SK-N-SH (cell line): Measurements from ENCODE around the gene CACNA2D1.

Experiments used
- CTCF ChIP-seq: fragments of 200-600 bp; sonication (generic); IDR thresholded peaks from 2 replicates; pipeline ENCODE4 v1.6.1; 2017; ENCODE audit warnings: antibody characterized with exemption, mild to moderate bottlenecking, moderate library complexity
- EP300 ChIP-seq, 2 experiments: IDR thresholded peaks; 2 replicates each; pipeline versions ENCODE4 v1.4.0 to v1.6.1; 2012; ENCODE audit warnings: borderline replicate concordance in 1 of 2, low read depth in 1 of 2, low read length in 1 of 2
- EZH2phosphoT487 ChIP-seq: fragments of 200-600 bp; sonication (generic); IDR thresholded peaks from 2 replicates; pipeline ENCODE4 v1.6.1; 2017; ENCODE audit warnings: low read depth, mixed run types, mild to moderate bottlenecking, antibody characterized with exemption, moderate library complexity, borderline replicate concordance
- JUND ChIP-seq: IDR thresholded peaks from 2 replicates; pipeline ENCODE4 v1.4.0; 2012
- MXI1 ChIP-seq: IDR thresholded peaks from 2 replicates; pipeline ENCODE4 v1.6.1; 2012; ENCODE audit warnings: mild to moderate bottlenecking, low read depth, low read length, improper control_type of control experiment
- NRF1 ChIP-seq: IDR thresholded peaks from 2 replicates; pipeline ENCODE4 v1.6.1; 2012; ENCODE audit warnings: low read depth, mild to moderate bottlenecking, low read length
- RCOR1 ChIP-seq: fragments of 150-350 bp; IDR thresholded peaks from 2 replicates; pipeline ENCODE4 v1.6.1; 2017; ENCODE audit warnings: antibody characterized with exemption, low read length
- TAF1 ChIP-seq: IDR thresholded peaks from 2 replicates; pipeline ENCODE4 v1.6.1; 2012; ENCODE audit warnings: low read depth, mild to moderate bottlenecking, low read length, moderate library complexity, borderline replicate concordance
- TCF12 ChIP-seq: IDR thresholded peaks from 2 replicates; pipeline ENCODE4 v1.4.0; 2012
- TEAD4 ChIP-seq: IDR thresholded peaks from 2 replicates; pipeline ENCODE4 v1.4.0; 2012; ENCODE audit warnings: mild to moderate bottlenecking, borderline replicate concordance; ENCODE audit not compliant: insufficient read depth
- TF ChIP-seq, protein P1 (sequence below): IDR thresholded peaks from 2 replicates; pipeline ENCODE4 v1.4.0; 2012; ENCODE audit warnings: low read depth
- TF ChIP-seq, protein P2 (sequence below): fragments of 150-350 bp; IDR thresholded peaks from 2 replicates; pipeline ENCODE4 v1.6.1; 2017; ENCODE audit warnings: antibody characterized with exemption, low read length, low read depth, borderline replicate concordance

GRCh38 chr7:82221152-82221674, 222.4 kb downstream of the CACNA2D1 start:
- TF ChIP-seq CTCF, result no peak
- TF ChIP-seq, protein P1, sequence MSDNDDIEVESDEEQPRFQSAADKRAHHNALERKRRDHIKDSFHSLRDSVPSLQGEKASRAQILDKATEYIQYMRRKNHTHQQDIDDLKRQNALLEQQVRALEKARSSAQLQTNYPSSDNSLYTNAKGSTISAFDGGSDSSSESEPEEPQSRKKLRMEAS, result no peak
- no peak for TF ChIP-seq RCOR1
- no peak for TF ChIP-seq EP300 (IDR thresholded peaks at IDR 0.05; ENCODE audit: borderline replicate concordance in 1 of 2, low read depth in 1 of 2, low read length in 1 of 2)
- TF ChIP-seq TAF1, result no peak
- no peak for TF ChIP-seq JUND
- no peak for TF ChIP-seq MXI1
- no peak for TF ChIP-seq TCF12
- TF ChIP-seq TEAD4, result no peak
- TF ChIP-seq NRF1, result no peak
- TF ChIP-seq, protein P2, sequence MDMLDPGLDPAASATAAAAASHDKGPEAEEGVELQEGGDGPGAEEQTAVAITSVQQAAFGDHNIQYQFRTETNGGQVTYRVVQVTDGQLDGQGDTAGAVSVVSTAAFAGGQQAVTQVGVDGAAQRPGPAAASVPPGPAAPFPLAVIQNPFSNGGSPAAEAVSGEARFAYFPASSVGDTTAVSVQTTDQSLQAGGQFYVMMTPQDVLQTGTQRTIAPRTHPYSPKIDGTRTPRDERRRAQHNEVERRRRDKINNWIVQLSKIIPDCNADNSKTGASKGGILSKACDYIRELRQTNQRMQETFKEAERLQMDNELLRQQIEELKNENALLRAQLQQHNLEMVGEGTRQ, result no peak
- TF ChIP-seq EZH2phosphoT487, result no peak
